GM18507 (cell line): ENCODE results near the gene HACD2.

Source experiments
- DNase-seq: peaks from one replicate; pipeline ENCODE4 v3.0.0; 2011; ENCODE audit warnings: low read depth; ENCODE audit not compliant: insufficient read length; ENCODE audit errors: extremely low spot score
- FAIRE-seq: peaks from 2 replicates; lab custom pipeline; 2011; peaks lifted over from hg19 to GRCh38; lab: Jason Lieb, UNC

HACD2 gene

DNA sequence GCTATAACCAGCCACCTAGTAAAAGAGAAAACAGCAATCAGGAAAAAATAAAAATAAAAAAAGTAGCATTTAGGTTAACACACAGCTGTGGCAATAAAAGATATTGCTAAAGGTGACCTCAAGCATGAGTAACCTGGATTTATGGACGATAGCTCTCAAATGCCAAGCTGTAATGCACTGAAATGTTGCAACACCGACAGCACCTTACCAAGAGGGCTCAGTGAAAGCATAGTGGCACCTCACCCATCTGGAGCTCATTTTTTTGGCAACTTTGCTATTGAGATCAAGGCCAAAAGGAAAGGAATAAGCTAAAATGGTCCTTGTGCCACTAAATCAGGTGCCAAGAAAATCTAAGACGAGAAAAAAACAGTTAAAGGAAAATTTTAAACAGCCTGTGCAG lies 2.5 kb downstream of the HACD2 start:
- FAIRE-seq (no peak), DNase-seq (no peak)

DNA sequence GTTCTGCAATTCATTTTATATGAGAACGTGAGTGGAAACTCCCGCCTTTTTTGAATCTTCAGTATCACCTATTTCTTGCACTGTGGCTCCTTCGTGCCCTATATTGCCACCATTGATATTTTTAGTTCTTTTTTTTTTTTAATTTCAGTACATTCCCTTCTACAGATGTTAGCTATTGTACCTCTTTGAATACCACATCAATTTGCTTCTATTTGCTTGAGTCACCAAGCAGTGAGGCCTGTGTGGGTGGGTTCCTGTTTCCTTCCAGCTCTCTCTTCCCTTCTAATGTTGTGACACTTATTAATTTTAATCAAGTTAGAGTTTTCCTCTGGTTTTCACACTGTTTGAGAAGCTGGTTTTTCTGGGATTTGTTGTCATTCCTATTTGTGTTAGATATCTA lies 8.7 kb downstream of the HACD2 start:
- DNase-seq (no peak), FAIRE-seq (peak; percentile 70)

DNA sequence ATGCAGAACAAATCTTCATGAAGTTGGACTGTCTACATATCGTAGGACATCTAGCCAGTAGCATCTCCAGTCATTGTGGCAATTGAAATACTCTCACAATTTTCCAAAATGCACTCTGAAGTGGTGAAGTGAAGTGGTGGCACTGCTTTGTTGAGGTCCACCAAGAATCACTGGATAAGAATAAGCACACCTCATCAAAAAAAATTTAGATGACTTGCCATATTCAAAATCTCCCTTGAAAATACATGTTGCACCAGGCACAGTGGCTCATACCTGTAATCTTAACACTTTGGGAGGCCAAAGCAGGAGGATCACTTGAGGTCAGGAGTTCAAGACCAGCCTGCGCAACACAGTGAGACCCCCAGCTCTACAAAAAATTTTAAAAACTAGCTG lies 12.9 kb downstream of the HACD2 start:
- FAIRE-seq (no peak), DNase-seq (no peak)

DNA sequence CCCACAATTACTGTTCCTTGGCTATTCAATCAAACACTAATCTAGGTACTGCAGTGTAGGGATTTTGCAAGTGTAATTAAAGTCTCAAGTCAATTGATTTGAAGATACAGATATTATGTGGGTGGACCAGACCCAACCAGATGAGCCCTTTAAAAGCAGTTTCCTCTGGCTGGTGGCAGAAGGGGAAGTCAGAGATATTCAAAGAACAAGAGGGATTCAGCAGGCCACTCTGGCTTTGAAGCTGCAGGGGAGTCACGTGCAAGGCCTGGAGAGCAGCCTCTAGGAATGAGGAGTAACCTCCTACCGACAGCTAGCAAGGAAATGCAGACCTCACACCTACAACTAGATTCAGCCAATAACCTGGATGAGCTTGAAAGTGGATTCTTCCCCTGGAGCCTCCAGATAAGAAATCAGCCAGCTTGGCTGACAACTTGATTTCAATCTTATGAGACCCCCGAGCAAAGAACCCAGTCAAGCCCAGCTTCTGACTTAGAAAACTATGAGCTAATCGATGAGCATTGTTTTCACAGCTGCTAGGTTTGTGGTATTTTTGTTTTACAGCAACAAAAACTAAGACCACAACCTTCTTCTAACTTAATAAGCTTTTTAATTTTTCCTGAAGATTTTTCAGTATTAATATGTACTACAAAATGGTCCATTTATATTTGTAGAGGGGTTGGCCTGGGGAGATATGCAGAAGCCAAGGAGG lies 13.4 kb downstream of the HACD2 start:
- DNase-seq = no peak
- FAIRE-seq = no peak

DNA sequence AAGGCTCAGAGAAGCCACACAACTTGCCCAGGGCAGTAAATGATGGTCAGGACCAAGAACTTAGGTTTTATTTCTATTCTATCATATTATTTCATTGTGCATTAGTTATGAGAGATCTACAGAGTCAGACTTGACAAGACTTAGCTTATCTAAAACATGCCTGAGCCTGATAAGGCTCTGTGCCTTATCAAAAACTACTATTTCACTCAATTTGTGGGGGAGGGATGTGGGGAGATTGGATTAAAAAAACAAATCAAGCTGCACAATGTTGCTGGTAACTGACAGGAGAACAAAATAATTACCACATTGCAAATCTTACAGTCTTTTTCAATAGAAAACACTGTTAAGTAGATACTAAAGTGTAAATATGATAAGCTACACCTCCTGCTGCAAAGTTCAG lies 16.0 kb downstream of the HACD2 start:
- no peak for FAIRE-seq

DNA sequence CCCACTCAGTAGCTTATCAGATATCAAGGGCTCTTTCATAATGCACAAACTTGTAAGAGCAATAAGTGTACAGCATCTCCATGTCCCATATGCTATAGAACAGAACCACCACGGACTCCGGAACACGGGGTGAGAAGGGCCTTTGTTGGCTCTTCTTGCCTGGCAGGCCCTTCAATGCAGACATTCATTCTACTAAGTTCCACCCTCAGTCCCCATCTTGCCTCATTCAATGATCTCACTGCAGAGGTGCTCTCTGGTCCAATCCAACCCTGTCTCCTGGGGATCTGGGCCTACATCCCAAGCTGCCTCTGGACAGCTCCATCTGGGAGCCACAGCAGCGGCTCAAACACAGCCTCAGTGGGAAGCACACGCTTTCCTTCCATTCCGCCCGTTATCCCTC lies 16.8 kb downstream of the HACD2 start:
- no peak for FAIRE-seq
- no peak for DNase-seq

More for the DNA sequence above, 16.0 kb downstream of the HACD2 start:
- DNase-seq = no peak

DNA sequence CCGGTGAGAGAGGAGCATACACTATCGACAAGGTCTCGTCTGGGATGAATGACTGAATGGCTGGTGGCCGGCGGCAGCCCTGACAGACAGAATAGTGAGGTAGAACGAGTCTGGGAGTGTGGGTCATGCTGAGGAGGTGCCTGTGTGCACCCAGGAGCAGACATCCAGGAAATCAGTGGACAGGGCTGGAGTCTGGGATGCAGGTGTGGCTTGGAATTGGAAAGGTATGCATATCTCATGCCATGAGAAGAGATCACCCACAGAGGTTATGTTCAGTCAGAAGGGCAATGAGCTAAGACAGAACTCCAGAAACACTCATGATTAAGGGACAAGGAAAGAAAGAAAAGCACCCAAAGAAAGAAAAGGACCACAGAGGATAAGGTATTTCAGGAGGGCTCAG lies 20.8 kb downstream of the HACD2 start:
- FAIRE-seq = no peak
- DNase-seq = no peak

DNA sequence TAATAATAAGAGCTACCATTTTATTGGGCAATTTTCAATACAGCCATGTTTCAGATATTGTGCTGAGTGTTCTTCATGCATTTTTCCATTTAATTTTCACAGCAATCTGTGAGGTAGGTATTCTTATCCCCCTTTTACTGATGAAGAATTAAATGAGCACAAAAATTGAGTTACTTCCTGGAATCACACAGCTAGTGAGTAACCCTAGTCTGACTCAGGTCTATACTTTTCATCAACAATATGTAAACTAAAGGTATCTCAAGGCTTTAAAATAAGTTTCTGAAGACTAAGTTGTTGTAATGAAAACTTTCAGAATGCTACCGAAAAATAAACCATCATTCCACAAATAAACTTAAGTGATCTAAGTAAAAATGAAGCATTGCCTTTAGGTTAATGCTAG lies 22.3 kb downstream of the HACD2 start:
- no peak for FAIRE-seq
- no peak for DNase-seq

DNA sequence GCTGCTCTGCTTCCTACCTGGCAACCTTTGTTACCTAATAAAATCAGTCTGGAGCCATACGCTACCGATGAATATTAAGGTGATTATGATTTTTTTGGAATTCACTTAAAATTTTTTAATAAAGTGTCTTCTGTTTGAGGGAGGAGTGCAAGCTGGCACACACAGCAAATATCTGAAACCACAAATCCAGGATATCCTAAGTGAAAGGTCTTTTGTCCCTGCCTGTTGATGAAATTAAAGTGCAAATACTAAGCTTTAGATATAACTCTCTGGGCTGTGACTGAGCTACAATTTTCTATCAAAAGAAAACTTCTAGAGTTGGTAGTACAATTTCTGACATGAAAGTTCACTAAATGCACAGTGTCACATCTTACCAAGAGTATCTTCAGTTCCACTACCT lies 23.7 kb downstream of the HACD2 start:
- no peak for FAIRE-seq
- DNase-seq = no peak

DNA sequence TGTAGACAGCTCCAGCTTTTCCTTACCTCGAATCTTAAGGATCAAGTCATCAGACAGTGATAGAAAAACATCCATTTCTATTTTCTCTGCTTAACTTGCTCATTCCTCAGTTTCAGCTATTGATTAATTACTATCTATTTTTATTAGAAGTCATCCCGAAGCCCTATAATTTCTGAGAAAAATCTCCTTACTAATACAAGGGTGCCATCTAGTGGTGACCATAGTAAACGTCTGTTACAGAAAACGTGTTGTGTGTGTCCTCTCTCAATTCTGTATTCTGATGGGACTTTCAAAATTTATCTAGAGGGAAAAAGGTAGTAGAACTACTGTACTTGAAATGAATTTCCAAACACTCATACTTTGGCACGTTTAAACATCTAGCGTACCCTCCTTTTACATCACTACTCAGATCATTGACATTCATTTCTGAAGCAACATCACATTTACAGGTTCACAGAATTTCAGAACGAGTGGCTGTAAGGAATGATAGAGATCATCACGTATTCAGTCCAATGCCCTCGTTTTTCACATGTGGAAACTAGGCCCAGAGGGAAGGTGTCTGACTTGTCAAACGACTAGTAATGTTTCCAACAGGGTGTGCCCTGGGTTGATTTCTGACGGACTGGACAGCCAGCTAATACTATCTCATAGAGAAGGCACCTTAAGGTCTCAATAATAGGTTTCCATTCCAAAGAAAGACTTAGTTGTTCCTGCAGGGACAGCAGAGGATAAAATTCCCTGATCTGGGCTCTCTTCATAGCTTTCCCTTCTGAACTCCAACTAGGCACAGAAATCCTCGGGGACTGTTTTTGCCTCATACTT lies 25.6 kb downstream of the HACD2 start:
- DNase-seq = no peak
- FAIRE-seq = peak; percentile 86

DNA sequence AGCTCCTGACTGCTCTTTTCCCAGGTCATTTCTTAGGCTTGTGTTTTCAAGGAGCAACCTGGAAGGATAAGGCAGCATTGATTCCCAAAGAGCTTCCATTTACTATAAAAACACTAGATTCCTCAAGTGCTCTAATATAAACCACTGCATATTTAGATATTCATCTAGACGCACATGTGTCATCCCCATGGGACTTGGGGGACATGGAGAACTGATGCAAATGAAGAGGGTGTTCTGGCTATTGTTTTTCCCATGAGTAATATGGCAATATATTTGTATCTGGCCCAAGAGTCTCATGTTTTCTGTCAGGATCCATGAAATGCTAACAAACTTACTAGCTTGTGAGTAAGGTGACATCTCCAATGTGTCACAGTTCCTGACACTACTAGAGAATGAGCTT lies 31.3 kb downstream of the HACD2 start:
- FAIRE-seq = no peak

DNA sequence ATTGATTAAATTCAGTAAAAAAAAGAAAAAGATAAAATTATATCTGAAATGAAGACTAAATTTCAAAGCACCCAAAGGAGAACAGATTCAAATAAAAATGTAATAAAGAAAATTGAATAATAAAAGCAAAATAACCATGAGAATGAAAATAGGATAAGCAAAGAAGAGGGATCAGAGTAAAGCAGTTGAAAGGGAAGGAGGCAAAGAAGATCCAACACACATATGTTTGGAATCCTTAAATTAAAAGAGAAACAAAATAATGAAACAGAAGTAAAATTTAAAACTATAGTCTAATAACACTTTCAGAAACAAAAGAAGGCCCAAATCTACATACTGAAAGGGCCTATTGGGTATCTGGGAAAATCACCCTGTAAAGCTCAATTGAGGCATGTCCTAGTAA lies 32.1 kb downstream of the HACD2 start:
- DNase-seq = no peak
- FAIRE-seq = no peak

More for the DNA sequence above, 31.3 kb downstream of the HACD2 start:
- DNase-seq = no peak

DNA sequence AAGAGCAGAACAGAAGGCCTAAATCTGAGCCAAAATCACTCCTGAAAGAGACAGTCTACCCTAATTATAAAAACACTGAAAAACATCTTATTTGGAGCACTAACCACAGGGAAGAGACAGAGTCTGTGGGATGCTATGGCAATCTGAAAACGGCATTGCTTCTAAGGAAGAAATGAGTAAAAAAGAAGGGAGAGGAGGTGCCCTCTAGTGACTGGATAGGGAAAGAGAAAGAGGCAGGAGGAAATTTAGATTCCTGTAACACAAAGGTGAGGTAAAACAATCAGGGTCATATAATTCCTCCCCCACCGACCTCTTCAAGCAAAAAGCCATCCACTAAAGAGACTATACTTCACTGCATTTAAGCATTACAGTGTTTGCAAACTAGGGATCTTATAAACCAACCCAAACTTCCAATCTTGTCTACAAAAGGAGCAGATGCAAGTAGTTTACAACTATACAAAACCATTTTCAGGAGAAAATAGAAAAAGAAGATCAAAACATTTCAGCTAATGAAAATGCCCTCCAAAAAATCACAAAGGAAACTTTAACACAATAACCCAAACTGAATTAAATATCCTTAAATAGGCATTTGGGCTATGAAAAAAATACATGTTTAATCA lies 32.6 kb downstream of the HACD2 start:
- peak; percentile 63 for FAIRE-seq
- no peak for DNase-seq

DNA sequence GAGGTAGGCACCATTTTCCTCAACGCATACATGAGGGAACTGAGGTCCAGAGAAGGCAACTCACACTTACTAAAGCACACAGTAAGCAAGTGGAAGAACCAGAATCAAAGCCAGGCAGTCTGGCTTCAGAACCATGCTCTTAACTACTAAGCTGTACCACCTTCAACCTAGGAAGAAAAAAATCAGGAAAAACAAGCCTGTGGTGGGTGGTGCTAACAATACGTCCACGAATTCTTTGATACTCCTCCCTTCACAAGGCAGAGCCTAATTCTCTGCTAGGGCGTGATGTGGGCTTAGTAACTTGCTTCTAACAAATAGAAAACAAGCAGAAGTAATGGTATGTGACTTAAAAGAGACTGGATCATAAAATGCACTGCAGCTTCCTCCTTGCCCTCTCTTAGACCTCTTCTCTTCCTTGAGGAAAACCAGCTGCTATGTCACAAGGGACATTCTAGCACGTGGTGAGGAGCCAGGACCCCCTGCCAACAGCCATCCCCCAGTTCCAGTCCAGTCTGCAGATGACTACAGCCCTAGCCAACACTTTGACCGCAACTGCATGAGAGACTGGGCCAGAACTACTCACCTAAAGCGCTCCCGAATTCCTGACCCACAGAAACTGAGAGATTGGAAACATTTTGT lies 36.9 kb downstream of the HACD2 start:
- DNase-seq (no peak), FAIRE-seq (no peak)

DNA sequence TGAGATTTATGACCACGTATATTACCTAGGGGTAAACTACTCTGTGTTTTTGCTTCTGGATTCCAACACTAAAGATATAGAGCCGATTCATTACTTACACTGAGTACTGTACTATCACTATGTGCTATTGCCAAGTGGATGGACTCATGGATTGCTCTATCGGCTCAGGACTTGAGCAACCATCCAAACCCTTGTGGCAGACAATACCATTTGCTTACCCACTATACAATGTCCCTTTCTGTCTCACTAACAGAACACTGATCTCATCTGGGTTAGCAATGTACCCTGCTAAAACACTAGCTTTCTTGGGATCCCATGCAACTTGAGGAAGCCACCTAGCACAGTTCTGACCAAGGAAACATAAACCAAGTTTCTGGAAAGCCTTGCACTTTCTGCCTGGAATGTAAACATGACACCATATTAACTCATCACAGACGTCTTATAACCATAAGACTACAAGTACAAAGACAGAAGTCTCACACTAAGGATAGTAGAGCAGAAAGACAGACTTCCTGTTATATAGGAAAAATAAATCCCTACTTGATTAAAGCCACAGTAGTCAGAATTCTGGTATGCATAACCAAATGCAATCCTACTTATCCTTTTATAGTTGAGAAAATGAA lies 38.6 kb downstream of the HACD2 start:
- FAIRE-seq = no peak

DNA sequence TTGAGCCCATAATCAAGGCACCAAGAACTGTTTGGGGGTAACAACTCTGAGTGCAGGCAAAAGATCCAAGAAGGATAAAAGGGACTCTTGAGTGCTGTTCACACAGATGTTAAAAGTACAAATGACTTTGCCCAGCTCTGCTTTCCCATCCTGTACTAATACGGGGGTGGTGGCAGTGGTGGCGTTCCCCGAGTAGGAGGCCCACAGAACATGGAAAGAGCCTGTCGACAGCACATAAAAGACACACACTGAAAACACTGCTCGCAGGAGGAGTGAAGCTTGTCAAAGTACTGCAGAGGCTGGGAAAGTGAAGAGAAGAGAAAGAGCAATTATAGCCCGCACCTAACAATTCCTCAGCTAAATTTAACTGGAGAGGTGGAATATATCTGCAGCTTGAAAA lies 40.9 kb downstream of the HACD2 start:
- no peak for FAIRE-seq

More for the DNA sequence above, 38.6 kb downstream of the HACD2 start:
- DNase-seq = no peak

DNA sequence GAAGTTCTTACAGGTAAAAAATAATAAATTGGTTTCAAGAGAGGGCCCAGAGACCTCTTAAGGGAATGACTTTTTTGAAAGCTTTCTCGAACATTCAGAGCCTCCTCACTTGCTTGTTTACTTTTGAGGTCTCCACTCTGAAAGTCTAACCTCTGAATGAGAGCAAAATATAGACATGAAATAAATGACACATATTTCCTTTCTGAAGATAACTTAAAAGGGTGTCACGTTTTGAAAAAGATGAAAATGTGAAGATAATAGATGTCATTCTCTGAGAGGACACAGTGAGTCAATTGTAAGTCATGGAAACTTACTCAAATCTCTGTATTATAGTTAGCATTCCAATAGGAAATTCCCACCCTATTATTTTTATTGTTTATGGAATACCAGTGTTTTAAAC lies 44.6 kb downstream of the HACD2 start:
- DNase-seq (no peak), FAIRE-seq (no peak)

More for the DNA sequence above, 40.9 kb downstream of the HACD2 start:
- no peak for DNase-seq

DNA sequence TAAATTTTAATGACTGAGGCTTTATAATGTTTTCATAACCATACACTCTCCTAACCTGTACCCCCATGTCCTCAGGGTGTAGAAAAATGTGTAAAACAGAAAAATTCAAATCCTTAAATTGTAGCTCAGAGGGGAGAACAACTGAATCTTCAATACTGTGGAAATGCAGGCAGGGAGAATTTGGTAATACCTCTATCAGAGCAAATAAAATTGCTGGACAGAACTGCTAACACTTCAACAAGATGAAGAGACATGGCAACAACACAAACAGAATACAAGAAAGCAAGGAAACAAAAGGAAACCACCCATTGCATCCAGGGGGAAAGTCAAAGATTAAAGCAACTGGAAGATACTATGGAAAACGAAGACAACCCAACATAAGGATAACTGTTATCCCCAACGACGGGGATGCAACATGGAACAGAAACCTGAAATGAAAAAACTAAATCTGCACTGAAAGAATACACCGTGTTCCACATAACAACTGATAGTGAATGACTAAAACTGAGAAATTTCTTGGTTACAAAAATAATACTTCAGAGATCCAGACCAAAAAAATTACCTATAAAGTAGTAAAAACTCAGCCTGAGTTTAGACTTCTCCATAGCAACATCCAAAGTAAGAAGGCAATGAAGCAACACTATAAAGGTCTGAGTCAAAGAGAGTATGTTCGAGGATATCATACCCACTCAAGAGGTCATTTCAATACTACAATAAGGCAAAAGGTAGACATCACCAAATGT lies 48.5 kb downstream of the HACD2 start:
- DNase-seq (no peak), FAIRE-seq (peak; percentile 71)

DNA sequence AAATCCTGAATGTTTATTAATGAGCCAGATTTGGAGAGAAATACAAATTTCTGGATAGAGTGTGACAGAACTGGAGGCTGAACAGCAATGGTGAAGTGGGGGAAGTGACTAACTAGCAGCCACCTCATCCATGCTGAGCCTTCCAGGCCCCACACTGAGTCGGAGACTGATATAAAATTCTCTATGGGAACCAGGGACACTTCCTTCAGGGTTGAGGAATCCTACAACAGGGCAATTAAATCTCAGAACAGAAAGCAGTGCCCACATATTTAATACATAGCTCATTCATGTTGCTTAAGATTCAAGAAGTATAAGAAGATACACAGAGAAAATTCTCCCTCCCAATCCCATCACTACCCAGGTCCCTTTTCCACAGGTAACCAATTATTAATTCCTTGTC lies 49.3 kb downstream of the HACD2 start:
- FAIRE-seq (no peak), DNase-seq (no peak)
